Vagina (tissue), 2 donors: ENCODE data around the gene SLC6A3. TPM values are rescaled to one million over a fixed set of nuclear protein-coding genes. Genes with fewer than 3 reads are reported as not detected.

Experiments used
- DNase-seq, 2 donors: peaks; one replicate each; pipeline ENCODE4 v3.0.0-alpha.2; 2017; ENCODE audit errors: extremely low spot score in 2 of 2
- H3K27ac ChIP-seq: fragments of 200-600 bp; sonication (generic); one replicate; pipeline ENCODE4 v1.5.1; 2019
- H3K27me3 ChIP-seq: fragments of 200-600 bp; sonication (generic); one replicate; pipeline ENCODE4 v1.5.1; 2019
- H3K36me3 ChIP-seq, 2 donors: fragments of 200-600 bp; sonication (generic); one replicate each; pipeline ENCODE4 v1.5.1; 2017 to 2019
- H3K4me1 ChIP-seq: fragments of 200-600 bp; sonication (generic); one replicate; pipeline ENCODE4 v1.5.1; 2019
- H3K4me3 ChIP-seq, 2 donors: fragments of 200-600 bp; sonication (generic); 1 replicate in 1 of 2; 2 replicates in 1 of 2; pipeline ENCODE4 v1.5.1; 2016 to 2019
- H3K9me3 ChIP-seq: fragments of 200-600 bp; sonication (generic); one replicate; pipeline ENCODE4 v1.5.1; 2019
- POLR2A ChIP-seq, 2 donors: fragments of 450-650 bp; IDR thresholded peaks; one replicate each; pipeline ENCODE4 v1.6.1; 2017; ENCODE audit warnings: antibody characterized with exemption in 2 of 2, mild to moderate bottlenecking in 2 of 2, moderate library complexity in 2 of 2
- POLR2AphosphoS5 ChIP-seq, 2 donors: sonication (generic); formaldehyde crosslinking; IDR thresholded peaks; one replicate each; pipeline ENCODE4 v1.9.0; 2017; ENCODE audit warnings: antibody characterized with exemption in 2 of 2, mild to moderate bottlenecking in 2 of 2, low read depth in 1 of 2; ENCODE audit not compliant: insufficient read depth in 1 of 2
- intact Hi-C: fragments of 100-400 bp; cut with DNase I; formaldehyde crosslinking; loops from one replicate; pipeline ENCODE4 v1.15.1; 2023
- total RNA-seq: library from RNA; depleted of rRNA; stranded (reverse); fragments of >200 nt; gene quantifications from one replicate; pipeline ENCODE4 v1.2.3, GENCODE V29; 2016
- TF ChIP-seq, protein P1 (sequence below), 3 experiments: fragments of 450-650 bp in 2 of 3; fragments of 200-600 bp in 1 of 3; sonication (generic) in 1 of 3; IDR thresholded peaks; one replicate each; pipeline ENCODE4 v1.5.1; 2017 to 2019; ENCODE audit warnings: antibody characterized with exemption in 3 of 3, mild to moderate bottlenecking in 2 of 3, moderate library complexity in 2 of 3

Gene SLC6A3
- total RNA-seq, 1 donor from 2014 or later, result 0.49 TPM

DNA sequence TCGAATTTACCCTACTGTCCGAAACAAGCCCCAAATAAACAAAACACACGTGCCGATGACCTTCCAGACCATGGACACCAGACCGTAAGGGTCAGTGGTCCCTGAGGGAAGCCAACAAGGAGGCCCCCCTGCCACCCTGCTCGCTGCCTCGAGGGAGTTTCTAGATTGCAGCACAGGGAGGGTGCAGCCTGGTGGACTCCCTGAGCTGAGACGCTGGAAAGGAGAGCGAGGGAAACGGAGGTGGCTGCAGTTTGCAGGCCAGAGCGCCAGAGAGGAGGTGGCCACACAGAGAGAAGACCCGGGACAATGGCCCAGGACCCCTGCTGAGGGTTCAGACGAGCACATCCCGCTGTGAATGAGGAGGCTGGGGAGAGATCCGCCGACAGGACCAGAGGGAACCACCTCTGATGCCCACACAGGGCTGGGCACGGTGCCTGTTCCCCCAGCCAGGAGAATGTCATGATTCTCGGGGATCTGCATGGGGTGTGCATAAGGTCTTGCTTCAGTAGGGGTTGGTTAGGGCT, 48.9 kb downstream of the SLC6A3 start:
- no peak for DNase-seq
- Histone ChIP-seq H3K27me3 (no peaks in the 10 kb centered on the region), H3K4me1 (no peaks in the 10 kb centered on the region), H3K27ac (no peak overlapping the region), H3K9me3 (no peaks in the 10 kb centered on the region), H3K36me3 (no peaks in the 10 kb centered on the region), H3K4me3 (no peak overlapping the region)
- intact Hi-C loops, result no loop called here
- TF ChIP-seq POLR2A (IDR thresholded peaks at IDR 0.05), result no peak

DNA sequence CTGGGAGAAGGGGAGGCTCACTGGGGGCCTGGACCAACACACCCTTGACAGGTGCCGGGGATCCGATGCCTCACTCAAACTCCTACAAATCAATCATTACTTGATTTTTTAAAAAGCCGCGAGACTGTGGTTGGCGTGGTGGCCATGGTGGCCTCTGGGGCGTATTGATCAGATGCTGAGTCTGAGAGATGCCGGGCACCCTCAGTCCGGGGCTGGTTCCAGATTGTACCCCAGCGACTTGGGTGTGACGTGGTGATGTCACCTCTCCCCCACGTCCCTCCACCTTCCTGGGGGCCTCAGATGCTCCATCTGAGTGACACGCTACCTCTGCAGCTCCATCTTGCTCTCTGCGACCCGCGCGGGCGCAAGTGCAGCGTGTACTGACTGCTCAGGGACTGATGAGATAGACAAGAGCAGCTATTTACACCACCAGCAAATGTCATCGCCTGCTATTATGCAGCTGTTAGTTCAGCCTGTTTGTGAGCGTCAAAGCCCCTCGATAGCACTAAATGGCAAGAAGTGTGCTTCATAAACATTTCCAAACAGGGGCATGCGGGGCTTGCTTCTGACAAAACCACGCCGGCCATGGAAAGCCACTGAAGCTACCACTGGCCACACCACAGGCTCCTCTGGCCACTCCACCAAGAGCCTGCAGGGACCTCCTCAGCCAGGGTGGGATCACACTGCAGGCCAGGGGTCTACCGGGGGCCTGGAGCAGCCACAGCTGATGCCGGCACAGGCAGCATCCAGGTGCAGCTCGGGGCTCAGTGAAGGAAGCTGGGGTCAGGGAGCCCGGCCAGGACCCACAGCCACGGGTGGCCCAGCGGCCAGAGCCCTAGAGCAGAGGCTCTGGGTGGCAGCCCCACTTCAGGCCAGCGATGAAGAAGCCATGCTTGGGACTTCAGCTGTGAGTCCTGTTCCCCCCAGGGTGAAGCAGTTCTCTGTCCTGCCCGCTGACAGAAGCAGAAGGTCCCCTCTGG, 50.1 kb downstream of the SLC6A3 start:
- H3K4me1 ChIP-seq, result no peaks in the 10 kb centered on the region
- H3K27me3 ChIP-seq, result no peaks in the 10 kb centered on the region
- no peaks in the 10 kb centered on the region for H3K36me3 ChIP-seq
- H3K9me3 ChIP-seq, result no peaks in the 10 kb centered on the region
- H3K27ac ChIP-seq, result no peak overlapping the region
- TF ChIP-seq POLR2A (IDR thresholded peaks at IDR 0.05) (no peak), POLR2AphosphoS5 (IDR thresholded peaks at IDR 0.05; ENCODE audit: insufficient read depth in 1 of 2, low read depth in 1 of 2) (no peak)
- TF ChIP-seq, protein P1, sequence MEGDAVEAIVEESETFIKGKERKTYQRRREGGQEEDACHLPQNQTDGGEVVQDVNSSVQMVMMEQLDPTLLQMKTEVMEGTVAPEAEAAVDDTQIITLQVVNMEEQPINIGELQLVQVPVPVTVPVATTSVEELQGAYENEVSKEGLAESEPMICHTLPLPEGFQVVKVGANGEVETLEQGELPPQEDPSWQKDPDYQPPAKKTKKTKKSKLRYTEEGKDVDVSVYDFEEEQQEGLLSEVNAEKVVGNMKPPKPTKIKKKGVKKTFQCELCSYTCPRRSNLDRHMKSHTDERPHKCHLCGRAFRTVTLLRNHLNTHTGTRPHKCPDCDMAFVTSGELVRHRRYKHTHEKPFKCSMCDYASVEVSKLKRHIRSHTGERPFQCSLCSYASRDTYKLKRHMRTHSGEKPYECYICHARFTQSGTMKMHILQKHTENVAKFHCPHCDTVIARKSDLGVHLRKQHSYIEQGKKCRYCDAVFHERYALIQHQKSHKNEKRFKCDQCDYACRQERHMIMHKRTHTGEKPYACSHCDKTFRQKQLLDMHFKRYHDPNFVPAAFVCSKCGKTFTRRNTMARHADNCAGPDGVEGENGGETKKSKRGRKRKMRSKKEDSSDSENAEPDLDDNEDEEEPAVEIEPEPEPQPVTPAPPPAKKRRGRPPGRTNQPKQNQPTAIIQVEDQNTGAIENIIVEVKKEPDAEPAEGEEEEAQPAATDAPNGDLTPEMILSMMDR (IDR thresholded peaks at IDR 0.05), result no peak
- intact Hi-C loops, result no loop called here
- DNase-seq, result no peak
- no peak overlapping the region for H3K4me3 ChIP-seq

DNA sequence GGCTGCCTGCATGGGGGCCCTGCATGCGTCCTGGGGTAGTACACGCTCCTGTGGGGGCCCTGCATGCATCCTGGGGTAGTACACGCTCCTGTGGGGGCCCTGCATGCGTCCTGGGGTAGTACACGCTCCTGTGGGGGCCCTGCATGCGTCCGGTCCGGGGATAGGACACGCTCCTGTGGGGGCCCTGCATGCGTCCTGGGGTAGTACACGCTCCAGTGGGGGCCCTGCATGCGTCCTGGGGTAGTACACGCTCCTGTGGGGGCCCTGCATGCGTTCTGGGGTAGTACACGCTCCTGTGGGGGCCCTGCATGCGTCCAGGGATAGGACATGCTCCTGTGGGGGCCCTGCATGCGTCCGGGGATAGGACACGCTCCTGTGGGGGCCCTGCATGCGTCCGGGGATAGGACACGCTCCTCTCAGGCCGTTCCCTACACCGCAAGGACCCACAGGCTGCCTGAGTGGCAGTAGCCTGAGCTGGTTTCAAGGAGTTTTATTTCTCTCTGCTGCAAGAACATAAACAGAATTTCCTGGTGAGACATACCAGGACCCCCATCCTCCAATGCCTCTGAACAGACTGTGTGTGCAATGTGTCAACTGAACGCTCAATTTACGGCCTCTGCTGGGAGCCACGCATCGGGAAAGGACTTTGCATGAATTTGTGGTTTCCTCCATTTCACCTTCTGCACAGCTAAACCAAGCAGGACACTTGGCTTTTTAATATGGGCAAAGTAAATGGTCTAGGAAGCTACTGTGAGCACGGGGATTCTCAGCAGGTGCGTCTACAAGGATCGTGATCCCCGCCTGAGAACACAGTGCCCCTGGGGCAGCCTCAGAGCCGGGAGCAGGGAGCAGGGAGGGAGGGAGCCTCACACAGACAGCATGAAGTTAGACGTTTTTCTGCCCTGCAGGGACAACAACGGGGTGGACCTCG, 51.4 kb downstream of the SLC6A3 start:
- no peaks in the 10 kb centered on the region for H3K27me3 ChIP-seq
- intact Hi-C loops, result no loop called here
- no peaks in the 10 kb centered on the region for H3K36me3 ChIP-seq

DNA sequence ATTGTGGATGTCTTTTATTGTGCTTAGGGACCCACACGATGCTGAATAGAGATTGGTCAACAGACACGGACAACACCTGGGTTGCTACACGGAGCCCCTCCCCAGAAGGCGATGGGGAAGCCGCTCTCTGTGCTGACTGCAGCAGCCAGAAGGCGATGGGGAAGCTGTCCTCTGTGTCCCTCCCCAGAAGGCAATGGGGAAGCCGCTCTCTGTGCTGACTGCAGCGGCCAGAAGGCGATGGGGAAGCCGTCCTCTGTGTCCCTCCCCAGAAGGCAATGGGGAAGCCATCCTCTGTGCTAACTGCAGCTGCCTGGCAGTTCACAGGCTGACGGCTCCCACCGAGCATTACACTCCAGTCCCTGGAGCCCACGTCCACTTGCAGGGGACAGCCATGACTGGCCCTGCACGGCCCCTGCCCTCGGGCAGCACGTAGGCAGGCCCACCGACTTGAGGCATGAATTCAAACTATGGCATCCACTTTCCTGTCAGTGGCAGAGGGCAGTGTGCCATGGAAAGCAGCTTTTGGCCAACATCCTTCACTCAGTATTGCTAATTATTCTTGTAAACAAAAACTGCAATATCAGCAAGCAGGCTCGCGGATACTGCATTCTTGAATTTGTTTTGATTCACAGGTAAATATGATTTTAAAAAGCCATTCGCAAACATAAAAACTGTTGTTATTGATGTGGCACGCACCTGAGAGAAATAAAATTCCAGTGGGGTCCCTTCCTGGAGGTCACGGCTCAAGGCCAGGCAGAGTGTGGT, 52.3 kb downstream of the SLC6A3 start:
- no peak for TF ChIP-seq POLR2A (IDR thresholded peaks at IDR 0.05)
- TF ChIP-seq, protein P1 (IDR thresholded peaks at IDR 0.05), result no peak
- no peak for TF ChIP-seq POLR2AphosphoS5 (IDR thresholded peaks at IDR 0.05; ENCODE audit: insufficient read depth in 1 of 2, low read depth in 1 of 2)
- Histone ChIP-seq H3K4me3 (no peak overlapping the region), H3K36me3 (no peaks in the 10 kb centered on the region), H3K27ac (no peak overlapping the region), H3K4me1 (no peaks in the 10 kb centered on the region), H3K27me3 (no peaks in the 10 kb centered on the region), H3K9me3 (no peaks in the 10 kb centered on the region)
- no peak for DNase-seq
- intact Hi-C loops, result no loop called here

More for the DNA sequence above, 51.4 kb downstream of the SLC6A3 start:
- no peak overlapping the region for H3K27ac ChIP-seq
- H3K9me3 ChIP-seq, result no peaks in the 10 kb centered on the region
- TF ChIP-seq, protein P1 (IDR thresholded peaks at IDR 0.05), result no peak
- TF ChIP-seq POLR2AphosphoS5 (IDR thresholded peaks at IDR 0.05; ENCODE audit: insufficient read depth in 1 of 2, low read depth in 1 of 2) (no peak), POLR2A (IDR thresholded peaks at IDR 0.05) (no peak)
- H3K4me1 ChIP-seq, result no peaks in the 10 kb centered on the region
- H3K4me3 ChIP-seq, result no peak overlapping the region
- no peak for DNase-seq

DNA sequence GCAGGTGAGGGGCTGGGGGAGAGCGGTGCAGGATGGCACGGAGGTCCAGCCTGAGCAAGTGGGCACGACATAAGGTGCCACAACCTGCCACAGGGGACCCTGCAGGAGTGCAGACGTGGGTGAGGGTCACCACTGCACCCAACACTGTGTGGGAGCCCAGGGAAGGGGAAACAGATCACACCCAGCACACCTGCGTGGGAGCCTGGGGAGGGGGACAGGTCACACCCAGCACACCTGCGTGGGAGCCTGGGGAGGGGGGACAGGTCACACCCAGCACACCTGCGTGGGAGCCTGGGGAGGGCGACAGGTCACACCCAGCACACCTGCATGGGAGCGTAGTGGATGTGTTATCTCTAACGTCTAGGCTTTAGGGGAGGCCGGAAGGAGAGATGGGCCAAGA, 53.0 kb downstream of the SLC6A3 start:
- no peak for DNase-seq
- H3K27me3 ChIP-seq, result no peaks in the 10 kb centered on the region
- no peaks in the 10 kb centered on the region for H3K4me1 ChIP-seq
- no peak overlapping the region for H3K4me3 ChIP-seq
- H3K36me3 ChIP-seq, result no peaks in the 10 kb centered on the region
- TF ChIP-seq POLR2A (IDR thresholded peaks at IDR 0.05) (no peak), POLR2AphosphoS5 (IDR thresholded peaks at IDR 0.05; ENCODE audit: insufficient read depth in 1 of 2, low read depth in 1 of 2) (no peak)
- TF ChIP-seq, protein P1 (IDR thresholded peaks at IDR 0.05), result no peak
- no peak overlapping the region for H3K27ac ChIP-seq
- no peaks in the 10 kb centered on the region for H3K9me3 ChIP-seq
- intact Hi-C loops, result no loop called here
